ELR (cell line): ENCODE data around the gene TRAPPC11.
"Not testable (repeated sequence)": the region's sequence is repeated elsewhere in the genome, so short reads cannot be mapped to it uniquely, and the experiment has no call there.

Experiments
- DNase-seq: peaks from one replicate; pipeline ENCODE4 v3.0.0-alpha.2; 2015; ENCODE audit warnings: low read depth

The TRAPPC11 gene

DNA sequence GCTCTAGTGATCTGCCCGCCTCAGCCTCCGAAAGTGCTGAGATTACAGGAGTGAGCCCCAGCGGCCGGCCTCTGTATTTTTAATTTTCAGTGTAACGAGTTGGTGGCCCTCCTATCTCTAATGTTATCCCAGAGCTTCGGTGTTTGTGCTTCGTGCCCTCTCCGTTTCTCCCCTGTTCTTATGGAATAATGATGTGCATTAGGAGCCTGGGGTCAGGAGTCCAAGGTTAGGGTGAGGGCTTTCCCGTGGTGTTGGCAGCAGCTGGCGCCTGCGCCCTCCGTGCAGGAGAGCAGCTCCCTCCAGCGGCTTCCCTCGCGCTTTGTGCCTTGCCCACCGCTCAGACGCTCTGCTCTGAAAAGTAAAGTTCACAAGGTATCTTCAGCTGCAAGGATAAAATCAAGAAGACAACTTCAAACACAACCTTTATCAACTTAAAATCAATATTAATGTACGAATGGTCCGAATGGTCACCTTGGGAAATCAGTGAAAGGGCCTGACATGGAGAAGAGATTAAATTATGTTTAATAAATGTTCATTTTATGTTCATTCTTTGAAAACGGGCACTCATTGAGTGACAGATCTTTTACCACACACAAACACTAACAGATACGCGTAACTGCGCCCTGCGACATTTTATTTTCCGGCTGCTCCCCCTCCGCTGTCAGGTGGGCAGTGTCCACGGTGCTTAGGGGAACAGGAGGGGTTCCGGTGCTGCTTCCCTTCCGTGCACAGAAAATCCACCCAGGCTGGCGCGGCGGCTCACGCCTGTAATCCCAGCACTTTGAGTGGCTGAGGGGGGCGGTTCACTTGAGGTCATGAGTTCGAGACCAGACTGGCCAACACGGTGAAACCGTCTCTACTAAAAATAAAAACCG is 62.4 kb downstream of the TRAPPC11 start:
- DNase-seq: peak; percentile 22

DNA sequence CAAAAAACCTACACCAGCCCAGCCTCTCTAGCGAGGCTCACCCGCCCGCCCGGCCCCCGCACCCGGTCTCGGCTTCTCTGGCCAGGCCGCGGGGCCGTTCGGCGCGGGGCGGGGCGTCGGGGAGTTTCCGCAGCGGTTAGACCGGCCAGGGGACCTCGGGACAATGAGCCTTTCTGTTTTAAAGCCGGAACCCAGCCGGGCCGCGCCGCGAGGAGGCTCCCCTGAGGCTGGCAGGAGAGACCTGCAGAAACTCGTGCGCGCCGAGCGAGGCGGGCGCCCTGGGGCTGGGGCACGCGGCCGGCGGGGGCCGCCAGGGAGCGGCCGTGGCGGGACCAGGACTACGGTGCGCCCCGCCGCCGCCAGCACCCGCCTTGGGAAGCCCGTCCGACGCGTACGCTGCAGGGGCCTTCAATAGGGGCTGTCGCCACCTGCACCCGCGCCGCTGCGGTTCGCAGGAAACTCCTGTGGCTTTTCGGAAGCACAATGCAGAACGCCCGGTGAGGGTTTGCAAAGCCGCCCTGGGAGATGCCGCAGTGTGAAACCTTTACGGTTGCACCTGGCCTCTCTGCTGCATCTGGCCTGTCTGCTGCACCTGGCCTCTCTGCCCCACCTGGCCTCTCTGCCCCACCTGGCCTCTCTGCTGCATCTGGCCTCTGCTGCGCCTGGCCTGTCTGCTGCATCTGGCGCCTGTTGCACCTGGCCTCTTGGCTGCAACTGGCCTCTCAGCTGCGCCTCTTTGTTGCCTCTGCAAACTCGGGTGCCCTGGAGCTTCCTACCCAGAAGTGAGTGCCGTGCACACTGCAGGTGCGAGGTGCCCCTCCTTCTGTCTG is 63.9 kb downstream of the TRAPPC11 start:
- peak; percentile 46 for DNase-seq

DNA sequence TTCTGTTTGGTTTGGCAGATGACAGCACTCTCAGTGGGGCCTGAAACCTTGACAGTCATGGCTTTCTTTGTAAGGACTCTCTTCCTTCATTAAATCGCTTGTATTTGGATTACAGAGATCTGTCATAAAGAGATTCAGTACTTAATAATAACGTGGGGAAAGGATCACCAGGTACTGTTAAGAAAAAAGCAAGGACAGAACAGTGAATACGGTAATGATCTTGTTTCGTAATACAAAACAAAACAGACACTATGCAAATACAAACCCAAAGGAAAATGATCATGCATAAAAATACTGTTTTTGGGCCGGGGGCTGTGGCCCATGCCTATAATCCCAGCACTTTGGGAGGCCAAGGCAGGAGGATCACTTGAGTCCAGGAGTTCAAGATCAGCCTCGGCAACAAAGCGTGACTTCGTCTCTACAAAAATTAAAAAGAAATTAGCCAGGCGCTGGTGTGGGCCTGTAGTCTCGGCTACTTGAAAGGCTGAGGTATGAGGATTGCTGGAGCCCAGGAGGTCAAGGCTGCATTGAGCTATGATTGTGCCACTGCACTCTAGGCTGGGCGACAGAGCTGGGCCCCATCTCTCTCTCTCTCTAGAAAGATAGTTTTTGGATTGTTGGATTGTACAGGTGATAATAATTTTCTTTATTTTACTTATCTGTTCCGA is 64.6 kb downstream of the TRAPPC11 start:
- DNase-seq: no peak

DNA sequence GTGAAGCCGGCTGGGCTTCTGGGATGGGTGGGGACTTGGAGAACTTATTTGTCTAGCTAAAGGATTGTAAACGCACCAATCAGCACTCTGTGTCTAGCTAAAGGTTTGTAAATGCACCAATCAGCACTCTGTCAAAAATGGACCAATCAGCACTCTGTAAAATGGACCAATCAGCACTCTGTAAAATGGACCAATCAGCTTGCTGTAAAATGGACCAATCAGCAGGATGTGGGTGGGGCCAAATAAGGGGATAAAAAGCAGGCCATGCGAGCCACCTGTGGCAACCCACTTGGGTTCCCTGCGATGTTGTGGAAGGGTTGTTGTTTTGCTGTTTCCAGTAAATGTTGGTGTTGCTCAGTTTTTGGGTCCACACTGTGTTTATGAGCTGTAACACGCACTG is 66.5 kb downstream of the TRAPPC11 start:
- DNase-seq: not testable (repeated sequence)

DNA sequence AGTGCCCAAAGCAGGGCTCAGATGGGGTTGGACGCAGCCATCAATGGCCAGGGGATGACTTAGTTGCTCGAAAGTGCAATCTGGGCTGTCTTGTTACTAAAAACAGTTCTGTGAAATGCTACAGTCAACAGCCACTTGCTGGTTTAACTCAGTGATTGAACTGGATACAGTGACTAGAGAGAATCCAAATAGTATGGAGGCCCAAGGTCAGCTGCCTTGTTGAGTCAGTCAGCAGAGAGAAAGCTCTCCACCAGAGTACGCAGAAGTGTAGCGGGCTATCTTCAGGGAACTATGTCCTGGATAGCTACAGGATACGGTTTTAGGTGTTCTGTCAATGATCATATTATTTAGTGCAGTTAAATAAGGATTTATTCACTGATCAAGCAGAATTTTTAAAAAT is 68.4 kb downstream of the TRAPPC11 start:
- no peak for DNase-seq

DNA sequence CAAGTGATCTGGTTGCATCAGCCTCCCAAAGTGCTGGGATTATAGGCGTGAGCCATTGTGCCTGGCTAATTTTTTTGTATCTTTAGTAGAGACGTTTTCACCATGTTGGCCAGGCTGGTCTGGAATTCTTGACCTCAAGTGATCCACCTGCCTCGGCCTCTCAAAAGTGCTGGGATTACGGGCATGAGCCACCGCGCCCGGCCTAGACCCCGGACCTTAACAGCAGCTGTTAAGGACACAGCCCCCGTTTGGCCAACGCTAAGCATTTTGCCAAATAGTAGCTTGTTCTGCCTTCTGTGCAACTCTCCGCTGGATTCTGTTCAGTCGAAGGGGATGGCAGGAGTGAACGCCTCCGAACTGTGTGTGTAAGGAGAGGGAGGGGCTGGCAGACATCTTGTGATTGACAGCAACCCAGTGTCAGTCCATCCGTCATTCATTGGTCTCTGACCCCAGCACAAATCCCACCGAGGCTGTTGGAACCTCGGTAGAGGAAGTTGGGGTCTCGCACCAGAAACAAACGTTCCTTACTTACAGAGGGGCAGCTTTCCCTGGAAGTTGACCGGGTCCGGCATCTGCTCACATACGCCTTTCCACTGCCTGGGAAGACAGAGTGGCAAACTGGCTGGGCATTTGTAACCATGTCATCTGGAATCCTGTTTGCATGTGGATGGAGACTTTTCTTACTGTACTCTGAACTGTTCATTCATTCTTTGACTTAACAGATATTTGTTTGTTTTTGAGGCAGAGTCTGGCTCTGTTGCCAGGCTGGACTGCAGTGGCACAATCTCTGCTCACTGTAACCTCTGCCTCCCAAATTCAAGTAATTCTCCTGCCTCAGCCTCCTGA is 69.4 kb downstream of the TRAPPC11 start:
- no peak for DNase-seq

DNA sequence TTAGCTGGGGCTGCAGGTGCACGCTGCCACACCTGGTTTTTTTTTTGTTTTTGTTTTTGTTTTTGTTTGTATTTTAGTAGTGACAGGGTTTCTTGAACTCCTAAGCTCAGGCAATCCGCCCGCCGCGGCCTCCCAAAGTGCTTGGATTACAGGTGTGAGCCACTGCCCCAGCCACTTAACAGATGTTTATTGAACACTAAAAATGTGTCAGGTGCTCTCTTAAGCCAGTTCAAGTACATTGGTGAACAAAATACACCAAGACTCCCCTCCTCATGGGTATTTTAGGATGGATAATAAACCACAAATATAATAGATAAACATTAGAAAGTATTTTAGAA is 69.9 kb downstream of the TRAPPC11 start:
- no peak for DNase-seq

DNA sequence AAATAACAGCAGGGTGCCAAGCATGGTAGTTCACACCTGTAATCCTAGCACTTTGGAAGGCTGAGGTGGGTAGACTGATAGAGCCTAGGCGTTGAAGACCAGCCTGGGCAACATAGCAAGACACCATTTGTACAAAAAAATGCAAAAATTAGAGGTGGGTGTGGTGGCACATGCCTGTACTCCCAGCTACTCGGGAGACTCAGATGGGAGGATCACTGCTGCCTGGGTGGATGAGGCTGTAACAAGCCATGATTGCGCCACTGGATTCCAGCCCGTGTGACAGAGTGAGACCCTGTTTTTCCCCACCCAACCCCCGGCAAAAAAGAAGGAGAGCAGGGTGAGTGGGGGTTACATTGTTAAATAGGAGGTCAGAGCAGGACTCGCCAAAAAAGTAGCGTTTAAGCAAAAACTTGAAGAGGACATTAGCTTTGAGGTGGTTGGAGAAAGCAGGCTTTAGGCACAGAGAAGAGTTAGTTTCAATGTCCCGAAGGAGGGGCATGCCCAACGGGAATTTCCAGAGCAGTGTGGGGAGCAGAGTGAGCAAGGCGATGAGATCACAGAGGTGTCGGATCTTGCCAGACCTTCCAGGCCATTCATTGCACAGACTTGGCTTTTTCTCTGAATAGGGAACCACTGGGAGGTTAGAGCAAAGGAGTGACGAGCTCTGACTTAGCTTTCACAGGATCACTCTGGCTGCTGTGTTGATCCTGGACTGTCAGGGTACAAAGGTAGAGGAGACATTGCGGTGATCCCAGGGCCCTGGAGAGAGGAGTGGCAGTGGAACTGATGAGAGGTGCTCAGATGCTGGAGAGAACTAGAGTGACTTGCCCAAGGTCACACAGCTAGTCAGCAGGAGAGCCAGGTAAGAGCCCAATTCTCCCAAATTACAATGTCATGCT is 70.6 kb downstream of the TRAPPC11 start:
- peak; percentile 55 for DNase-seq

DNA sequence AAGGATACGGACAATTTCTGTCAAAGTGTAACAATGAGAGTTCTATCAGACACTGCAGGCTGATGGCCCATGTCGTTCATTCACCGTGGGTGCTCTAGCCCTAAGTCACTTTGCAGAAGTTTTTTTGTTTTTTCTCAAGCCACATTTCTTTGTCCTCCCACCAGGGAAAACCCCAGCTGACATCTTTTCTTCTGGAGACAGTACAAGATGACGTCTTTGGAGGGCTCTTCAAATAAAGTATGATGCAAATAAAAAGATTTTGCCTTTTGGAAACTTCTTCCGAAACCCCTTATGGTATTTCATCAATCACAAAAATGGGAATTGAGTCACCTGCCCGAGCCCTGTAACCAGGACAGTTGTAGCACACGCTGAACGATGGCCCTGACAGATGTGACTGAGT is 73.2 kb downstream of the TRAPPC11 start:
- no peak for DNase-seq

DNA sequence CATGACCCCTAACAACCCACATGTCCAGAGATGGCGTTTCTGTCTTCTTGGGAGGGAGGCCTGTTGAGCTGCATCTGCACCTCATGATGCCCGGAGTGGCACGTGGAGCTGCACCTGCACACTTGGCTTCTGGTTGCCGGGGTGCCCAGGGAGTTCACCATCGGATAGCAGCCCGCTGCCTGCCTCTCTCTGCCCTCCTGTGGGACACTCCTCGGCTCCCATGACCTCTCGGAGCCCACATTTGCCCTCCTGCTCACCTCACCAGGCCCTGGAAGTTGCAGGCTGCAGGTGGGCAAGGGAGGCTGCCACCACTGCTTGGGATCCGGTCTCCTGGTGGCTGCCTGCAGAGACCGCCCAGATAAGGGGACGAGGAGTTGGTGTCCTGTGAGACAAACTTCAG is 74.1 kb downstream of the TRAPPC11 start:
- DNase-seq: no peak

DNA sequence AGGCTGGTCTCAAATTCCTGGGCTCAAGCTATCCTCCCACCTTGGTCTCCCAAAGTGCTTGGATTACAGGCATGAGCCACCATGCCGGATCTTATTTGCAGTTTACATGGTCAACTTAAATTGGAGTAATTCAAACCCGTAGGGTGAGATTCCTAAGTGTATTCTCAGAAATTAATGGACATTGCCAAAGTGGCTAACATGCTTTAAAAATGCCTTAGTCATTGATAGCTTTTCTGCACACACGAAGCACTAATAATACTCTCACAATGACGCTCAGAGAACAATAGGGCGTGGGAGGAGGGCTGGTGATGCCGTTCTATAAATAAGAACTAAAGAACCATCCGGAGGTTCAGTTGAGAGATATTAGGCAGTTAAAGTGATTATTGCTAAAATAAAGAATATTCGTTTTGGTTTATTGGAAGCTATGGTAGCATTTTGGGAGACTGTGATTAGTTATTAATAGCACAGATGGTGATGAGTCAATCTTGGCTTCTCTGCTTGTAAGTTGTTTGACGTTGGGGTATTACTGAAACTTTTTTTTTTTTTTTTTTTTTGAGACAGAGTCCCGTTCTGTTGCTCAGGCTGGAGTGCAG is 79.1 kb downstream of the TRAPPC11 start:
- no peak for DNase-seq

DNA sequence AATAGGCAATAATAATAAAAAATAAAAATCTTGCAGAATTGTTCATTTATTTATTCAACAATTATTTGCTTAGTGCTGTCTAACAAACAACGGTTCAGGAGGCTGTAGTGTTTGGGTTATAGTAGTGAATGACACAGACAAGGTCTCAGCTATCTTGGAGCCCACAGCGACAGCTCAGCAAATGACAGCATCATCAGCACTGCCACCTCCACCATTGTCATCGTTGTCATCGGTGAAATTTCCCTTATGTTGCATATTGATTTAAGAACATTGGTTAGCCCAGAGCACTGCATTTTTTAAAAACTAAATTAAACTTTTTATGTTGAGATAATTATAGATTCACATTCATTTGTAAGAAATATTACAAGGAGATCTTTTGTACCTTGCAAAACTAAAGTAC is 79.9 kb downstream of the TRAPPC11 start:
- DNase-seq: no peak

DNA sequence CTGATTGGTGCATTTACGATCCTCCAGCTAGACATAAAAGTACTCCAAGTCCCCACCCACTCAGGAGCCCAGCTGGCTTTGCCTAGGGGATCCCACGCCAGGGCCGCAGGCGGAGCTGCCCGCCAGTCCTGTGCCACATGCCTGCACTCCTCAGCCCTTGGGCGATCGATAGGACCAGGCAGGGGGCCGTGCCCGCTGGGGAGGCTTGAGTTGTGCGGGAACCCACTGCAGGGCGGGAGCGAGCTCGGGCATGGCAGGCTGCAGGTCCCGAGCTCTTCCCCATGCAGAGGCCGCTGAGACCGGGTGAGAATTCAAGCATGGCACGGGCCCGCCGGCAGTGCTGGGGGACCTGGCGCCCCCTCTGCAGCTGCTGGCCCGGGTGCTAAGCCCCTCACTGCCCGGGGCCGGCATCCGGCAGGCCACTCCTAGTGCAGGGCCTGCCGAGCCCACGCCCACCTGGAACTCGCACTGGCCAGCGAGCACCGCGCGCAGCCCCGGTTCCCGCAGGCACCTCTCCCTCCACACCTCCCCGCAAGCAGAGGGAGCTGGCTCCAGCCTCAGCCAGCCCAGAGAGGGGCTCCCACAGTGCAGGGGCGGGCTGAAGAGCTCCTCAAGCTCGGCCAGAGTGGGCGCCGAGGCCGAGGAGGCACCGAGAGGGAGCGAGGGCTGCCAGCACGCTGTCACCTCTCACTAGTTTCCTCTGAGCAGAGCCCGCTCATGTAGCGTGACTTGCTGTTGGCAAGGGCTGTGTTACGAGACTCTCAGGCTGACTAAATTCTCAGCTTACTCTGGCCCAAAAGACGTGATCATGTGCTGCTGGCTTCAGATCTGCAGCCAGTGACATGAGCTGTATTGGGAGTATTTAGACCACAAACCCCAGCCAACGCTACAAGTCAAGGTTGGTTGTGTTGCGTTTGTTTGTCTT is 87.5 kb downstream of the TRAPPC11 start:
- no peak for DNase-seq

DNA sequence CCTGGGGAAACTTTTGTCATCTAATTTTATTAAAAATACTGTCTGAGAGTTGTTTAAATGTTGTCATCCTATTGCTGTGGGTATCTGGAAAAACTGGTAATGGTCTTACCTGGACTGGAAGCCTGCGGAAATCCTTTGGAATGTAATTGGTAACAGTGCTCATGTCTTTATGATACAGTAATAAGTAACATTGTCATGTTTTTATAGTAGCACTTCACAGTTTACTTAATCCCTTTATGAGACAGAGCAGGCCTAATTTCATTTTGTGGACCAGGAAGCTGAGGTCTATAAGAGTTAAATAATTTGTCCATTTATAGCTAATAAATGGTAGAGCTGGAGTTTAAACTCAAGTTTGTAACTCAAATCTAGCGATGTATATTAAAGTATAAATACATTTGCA is 88.3 kb downstream of the TRAPPC11 start:
- no peak for DNase-seq

DNA sequence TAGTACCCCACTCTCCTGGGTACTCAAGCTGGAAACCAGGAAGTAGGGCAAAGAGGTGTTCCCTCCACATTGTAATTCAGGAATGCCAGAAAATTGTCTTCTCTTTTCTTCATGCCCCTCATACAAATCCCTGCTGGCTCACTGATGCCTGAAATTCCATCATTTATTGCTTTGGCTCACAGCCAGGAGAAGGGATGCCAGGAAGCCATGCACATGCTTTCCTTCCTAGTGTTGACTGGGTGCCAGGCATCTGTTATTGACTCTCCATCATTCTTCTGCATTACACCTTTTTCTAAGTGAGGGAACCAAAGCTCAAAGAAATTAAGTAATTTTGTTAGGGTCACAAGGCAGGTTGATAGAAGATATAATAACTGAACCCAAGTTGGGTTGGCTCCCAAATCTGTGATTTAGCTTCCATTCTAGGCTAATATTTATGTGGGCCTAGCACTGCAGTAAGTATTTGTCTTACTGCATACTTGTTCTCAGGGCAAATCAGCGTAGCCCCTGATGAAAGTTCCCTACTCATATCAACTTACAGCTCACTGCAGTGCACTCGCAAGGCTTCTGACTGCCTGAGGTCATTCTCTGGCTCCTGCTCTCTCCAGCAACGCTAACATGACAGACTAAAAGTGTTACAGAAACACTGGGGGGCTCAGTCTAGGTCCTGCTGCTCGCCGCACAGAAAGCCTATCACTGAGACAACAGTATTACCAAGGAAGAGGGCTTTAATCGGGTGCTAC is 89.0 kb downstream of the TRAPPC11 start:
- DNase-seq: no peak

DNA sequence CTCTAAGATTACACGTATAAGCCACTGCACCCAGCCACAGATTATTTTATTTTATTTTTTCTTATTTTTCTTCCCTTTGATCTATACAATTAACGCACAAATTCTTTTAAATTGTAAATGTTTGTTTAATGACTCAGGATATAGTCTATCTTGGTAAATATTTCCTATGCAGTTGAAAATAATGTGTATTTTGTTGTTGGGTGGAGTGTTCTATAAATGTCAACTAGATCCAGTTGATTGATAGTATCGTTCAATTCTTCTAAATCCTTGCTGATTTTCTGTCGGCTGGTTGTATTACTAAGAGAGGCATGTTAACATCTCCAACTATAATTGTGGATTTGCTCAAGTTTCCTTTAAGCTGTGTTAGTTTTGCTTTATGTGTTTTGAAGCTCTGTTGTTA is 92.0 kb downstream of the TRAPPC11 start:
- DNase-seq: no peak

DNA sequence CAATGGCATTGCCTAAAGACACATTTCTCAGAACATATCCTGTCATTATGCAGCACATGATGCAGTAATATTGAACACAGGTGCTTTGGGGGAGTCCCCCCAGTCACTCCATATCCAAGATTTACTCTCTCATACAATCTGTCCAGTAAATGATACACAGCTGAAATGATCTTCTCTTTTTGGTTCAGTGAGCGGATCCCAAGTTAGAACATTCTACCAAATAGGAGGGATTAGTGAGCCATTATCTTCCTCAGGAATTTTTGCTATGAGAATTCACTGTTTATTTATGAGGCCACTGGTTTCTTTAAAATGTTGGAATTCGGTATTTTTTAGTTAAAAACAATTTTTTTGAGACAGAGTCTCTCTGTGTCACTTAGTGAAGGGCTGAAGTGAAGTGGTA is 96.5 kb downstream of the TRAPPC11 start:
- DNase-seq: no peak

DNA sequence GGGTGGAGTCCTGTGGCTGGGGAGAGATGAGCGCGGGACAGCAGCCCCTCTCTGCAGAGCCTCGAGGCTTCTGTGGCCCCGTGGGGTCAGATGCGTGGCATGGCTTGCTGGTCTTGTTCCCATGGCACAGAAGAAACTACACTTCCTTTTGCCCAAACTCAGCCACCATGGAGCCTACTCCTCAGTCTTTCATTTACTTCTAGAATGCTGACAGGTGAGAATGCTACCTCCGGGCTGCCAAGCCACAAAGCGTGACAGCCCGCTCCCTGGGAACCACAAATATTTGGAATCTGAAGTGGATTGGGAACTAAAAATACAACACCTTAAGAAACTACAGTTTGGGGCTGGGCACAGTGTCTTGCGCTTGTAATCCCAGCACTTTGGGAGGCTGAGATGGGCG is 98.0 kb downstream of the TRAPPC11 start:
- no peak for DNase-seq
